Measurements from ENCODE around the gene MS4A13. TPM values are rescaled to one million over a fixed set of nuclear protein-coding genes. Genes with fewer than 3 reads are reported as not detected.

The MS4A13 gene
- total RNA-seq, 3 donors from 2014 or later = not detected

Other genes with a start within 250 kb of the MS4A13 start
- 10 to 100 TPM in 2 of 3 donors, 1 to 10 TPM in 1; 4.0 to 31.9 (median 20.2) TPM for gene MS4A4A, start 234.7 kb upstream of the MS4A13 start, total RNA-seq
- gene MS4A6E, start 188.1 kb upstream of the MS4A13 start, total RNA-seq = not detected
- 10 to 100 TPM in 2 of 3 donors, 1 to 10 TPM in 1; 9.3 to 28.6 (median 28.1) TPM for gene MS4A7, start 136.9 kb upstream of the MS4A13 start, total RNA-seq
- gene MS4A14, start 118.9 kb upstream of the MS4A13 start, total RNA-seq = 1 to 10 TPM in 1 of 3 donors, under 1 TPM in 2; 0.41 to 1.1 (median 0.98) TPM
- not detected for gene MS4A5, start 85.8 kb upstream of the MS4A13 start, total RNA-seq
- 1 to 10 TPM in 2 of 3 donors, not detected in 1; 1.1 to 2.2 TPM for gene MS4A1, start 59.5 kb upstream of the MS4A13 start, total RNA-seq
- 1,000 to 10,000 TPM in 1 of 3 donors, 100 to 1,000 TPM in 2; 411 to 1,262 (median 644) TPM for gene MS4A12, start 22.6 kb upstream of the MS4A13 start, total RNA-seq
- gene MS4A8, start 184.2 kb downstream of the MS4A13 start, total RNA-seq = 10 to 100 TPM; 11.5 to 36.2 (median 18.4) TPM
- not detected for gene MS4A18, start 209.3 kb downstream of the MS4A13 start, total RNA-seq
- under 1 TPM in 1 of 3 donors, not detected in 2; 0.38 TPM for gene MS4A15, start 241.5 kb downstream of the MS4A13 start, total RNA-seq

All from mucosa of descending colon (tissue), 3 donors.